WTC11 (cell line): ENCODE results near the gene MTTP. TPM values are rescaled to one million over a fixed set of nuclear protein-coding genes. Genes with fewer than 3 reads are reported as not detected.

Source experiments
- ATAC-seq: fragments of 200-7000 bp; cut with Tn5 transposase; 2 replicates; pipeline ENCODE4 v1.10.0; 2021; ENCODE audit warnings: mild to moderate bottlenecking, moderate library complexity
- CTCF ChIA-PET: fragments of 300-600 bp; sonication (Branson Sonifier 250); formaldehyde crosslinking; loops from one replicate; lab custom pipeline; 2021; ENCODE audit warnings: antibody characterized with exemption; lab: Charles Lee
- POLR2A ChIA-PET: fragments of 350-600 bp; sonication (Branson Sonifier 250); formaldehyde crosslinking; loops from one replicate; lab custom pipeline; 2021; ENCODE audit warnings: antibody characterized with exemption; lab: Charles Lee
- DNase-seq: peaks from one replicate; pipeline ENCODE4 v3.0.0; 2021; ENCODE audit warnings: low spot score
- H3K27ac Mint-ChIP-seq: 2 replicates; pipeline ENCODE4 v1.8.0; 2021; ENCODE audit warnings: mixed read lengths
- H3K27me3 Mint-ChIP-seq: 2 replicates; pipeline ENCODE4 v1.8.0; 2021; ENCODE audit warnings: low read depth, mild to moderate bottlenecking, moderate library complexity, mixed read lengths
- H3K36me3 Mint-ChIP-seq: 2 replicates; pipeline ENCODE4 v1.8.0; 2021; ENCODE audit warnings: mixed read lengths
- H3K4me1 Mint-ChIP-seq: 2 replicates; pipeline ENCODE4 v1.8.0; 2022; ENCODE audit warnings: mixed read lengths
- H3K4me3 Mint-ChIP-seq: 2 replicates; pipeline ENCODE4 v1.8.0; 2021; ENCODE audit warnings: mild to moderate bottlenecking, moderate library complexity, mixed read lengths
- H3K9me3 Mint-ChIP-seq: 2 replicates; pipeline ENCODE4 v1.8.0; 2021; ENCODE audit warnings: mixed read lengths
- E2F5 ChIP-seq: sonication (generic); formaldehyde crosslinking; IDR thresholded peaks from 2 replicates; pipeline ENCODE4 v1.8.1; 2022; ENCODE audit warnings: mild to moderate bottlenecking, moderate library complexity, missing genetic modification reagents
- ESRRA ChIP-seq: sonication (generic); formaldehyde crosslinking; IDR thresholded peaks from 2 replicates; pipeline ENCODE4 v1.8.1; 2022; ENCODE audit warnings: mild to moderate bottlenecking, missing genetic modification reagents, borderline replicate concordance
- ETV6 ChIP-seq: sonication (generic); formaldehyde crosslinking; IDR thresholded peaks from 2 replicates; pipeline ENCODE4 v1.8.1; 2022; ENCODE audit warnings: mild to moderate bottlenecking, missing genetic modification reagents
- FOXP4 ChIP-seq: sonication (generic); formaldehyde crosslinking; IDR thresholded peaks from 2 replicates; pipeline ENCODE4 v1.8.0; 2022; ENCODE audit warnings: mild to moderate bottlenecking, missing genetic modification reagents
- IRF2 ChIP-seq: sonication (generic); formaldehyde crosslinking; IDR thresholded peaks from 2 replicates; pipeline ENCODE4 v1.8.0; 2022; ENCODE audit warnings: low read depth, missing genetic modification reagents, borderline replicate concordance
- NFYB ChIP-seq: sonication (generic); formaldehyde crosslinking; conservative IDR thresholded peaks from 2 replicates; pipeline ENCODE4 v1.8.0; 2022; ENCODE audit warnings: low read depth, missing genetic modification reagents
- NR1H2 ChIP-seq: sonication (generic); formaldehyde crosslinking; IDR thresholded peaks from 2 replicates; pipeline ENCODE4 v1.9.0; 2021; ENCODE audit warnings: mild to moderate bottlenecking, moderate library complexity, missing genetic modification reagents
- PREB ChIP-seq: sonication (generic); formaldehyde crosslinking; IDR thresholded peaks from 2 replicates; pipeline ENCODE4 v1.8.1; 2022; ENCODE audit warnings: mild to moderate bottlenecking, missing genetic modification reagents, moderate library complexity, borderline replicate concordance
- RORB ChIP-seq: fragments of 250-450 bp; sonication (Bioruptor Pico); IDR thresholded peaks from 2 replicates; pipeline ENCODE4 v1.9.0; 2021; ENCODE audit warnings: mild to moderate bottlenecking
- STAT6 ChIP-seq: sonication (generic); formaldehyde crosslinking; conservative IDR thresholded peaks from 2 replicates; pipeline ENCODE4 v1.8.1; 2023; ENCODE audit warnings: mild to moderate bottlenecking, low read depth, missing genetic modification reagents, moderate library complexity
- TEAD1 ChIP-seq: sonication (generic); formaldehyde crosslinking; IDR thresholded peaks from 2 replicates; pipeline ENCODE4 v1.8.0; 2022; ENCODE audit warnings: mild to moderate bottlenecking, missing genetic modification reagents
- ZBTB21 ChIP-seq: sonication (generic); formaldehyde crosslinking; IDR thresholded peaks from 2 replicates; pipeline ENCODE4 v1.8.1; 2023; ENCODE audit warnings: mild to moderate bottlenecking, missing genetic modification reagents, borderline replicate concordance
- ZMAT4 ChIP-seq: fragments of 250-450 bp; sonication (Bioruptor Pico); IDR thresholded peaks from 2 replicates; pipeline ENCODE4 v1.9.0; 2021; ENCODE audit warnings: mild to moderate bottlenecking
- ZNF219 ChIP-seq: sonication (generic); formaldehyde crosslinking; IDR thresholded peaks from 2 replicates; pipeline ENCODE4 v1.8.0; 2023; ENCODE audit warnings: missing genetic modification reagents, mild to moderate bottlenecking, borderline replicate concordance
- ZNF317 ChIP-seq: sonication (generic); formaldehyde crosslinking; IDR thresholded peaks from 2 replicates; pipeline ENCODE4 v1.8.1; 2023; ENCODE audit warnings: low read depth, mild to moderate bottlenecking, moderate library complexity, missing genetic modification reagents, borderline replicate concordance
- ZNF416 ChIP-seq: fragments of 250-450 bp; sonication (Bioruptor Pico); IDR thresholded peaks from 2 replicates; pipeline ENCODE4 v1.9.0; 2021; ENCODE audit warnings: mild to moderate bottlenecking, inconsistent platforms
- ZNF671 ChIP-seq: fragments of 250-450 bp; sonication (Bioruptor Pico); IDR thresholded peaks from 2 replicates; pipeline ENCODE4 v1.8.0; 2021; ENCODE audit warnings: mild to moderate bottlenecking
- total RNA-seq: library from RNA; stranded (reverse); gene quantifications from 3 replicates; pipeline ENCODE4 v1.2.3, GENCODE V29; 2021

The MTTP gene
- total RNA-seq, 1 experiment from 2014 or later, result 0.26 TPM

GRCh38 chr4:99628040-99628439 lies 53.4 kb downstream of the MTTP start:
- CTCF ChIA-PET, result no interaction called here
- no peak for ATAC-seq
- no peaks in the 10 kb centered on the region for H3K36me3 Mint-ChIP-seq
- no peaks in the 10 kb centered on the region for H3K9me3 Mint-ChIP-seq
- H3K27ac Mint-ChIP-seq, result no peak overlapping the region
- TF ChIP-seq TEAD1 (CRISPR knock-in tag), result no peak
- TF ChIP-seq, all 79 proteins: peak for 0
- POLR2A ChIA-PET, result no interaction called here
- no peak for DNase-seq
- Mint-ChIP-seq H3K4me1 (peaks cover 24% of the 10 kb centered on the region), H3K27me3 (no peaks in the 10 kb centered on the region), H3K4me3 (no peak overlapping the region)

GRCh38 chr4:99629962-99630554 lies 55.4 kb downstream of the MTTP start:
- DNase-seq (no peak), ATAC-seq (no peak)
- Mint-ChIP-seq H3K4me3 (no peak overlapping the region), H3K27ac (no peak overlapping the region), H3K27me3 (no peaks in the 10 kb centered on the region), H3K4me1 (peaks cover 19% of the 10 kb centered on the region), H3K9me3 (peaks cover 3% of the 10 kb centered on the region; the same call in 1 of the 2 replicates), H3K36me3 (no peaks in the 10 kb centered on the region)
- ChIA-PET CTCF (interaction anchor here (0.6 kb wide), 1 partner anchor 575 kb away, joined by 4 read pairs; no protein-coding TSS in a partner anchor), POLR2A (interaction anchor here (0.7 kb wide), 1 partner anchor 126 kb away, joined by 4 read pairs; no protein-coding TSS in a partner anchor)
- TF ChIP-seq E2F5 (CRISPR knock-in tag), result no peak
- TF ChIP-seq STAT6 (CRISPR knock-in tag), result no peak
- TF ChIP-seq ZNF416 (CRISPR knock-in tag), result no peak
- no peak for TF ChIP-seq NFYB (CRISPR knock-in tag)
- TF ChIP-seq ESRRA (CRISPR knock-in tag), result no peak

- DNase-seq, result no peak
- ChIA-PET POLR2A (no interaction called here), CTCF (no interaction called here)
- Mint-ChIP-seq H3K9me3 (peaks cover 6% of the 10 kb centered on the region; the same call in 1 of the 2 replicates), H3K4me3 (no peak overlapping the region), H3K27ac (no peak overlapping the region), H3K36me3 (no peaks in the 10 kb centered on the region), H3K27me3 (no peaks in the 10 kb centered on the region), H3K4me1 (peaks cover 21% of the 10 kb centered on the region)
- ATAC-seq, result no peak
- TF ChIP-seq ZNF416 (CRISPR knock-in tag), result no peak
- TF ChIP-seq, all 79 proteins: peak for 0
These were observed 56.3 kb downstream of the MTTP start for GRCh38 chr4:99630857-99631360.

GRCh38 chr4:99633772-99634171 lies 59.1 kb downstream of the MTTP start:
- DNase-seq, result no peak
- ATAC-seq, result no peak
- POLR2A ChIA-PET, result no interaction called here
- Mint-ChIP-seq H3K4me1 (peaks cover 21% of the 10 kb centered on the region), H3K36me3 (no peaks in the 10 kb centered on the region), H3K9me3 (peaks cover 6% of the 10 kb centered on the region; the same call in 1 of the 2 replicates), H3K27ac (no peak overlapping the region), H3K27me3 (no peaks in the 10 kb centered on the region), H3K4me3 (no peak overlapping the region)
- CTCF ChIA-PET, result no interaction called here
- TF ChIP-seq ZNF219 (CRISPR knock-in tag) (no peak), NR1H2 (no peak)

- no peak for ATAC-seq
- Mint-ChIP-seq H3K36me3 (no peaks in the 10 kb centered on the region), H3K4me3 (no peak overlapping the region), H3K27ac (no peak overlapping the region), H3K9me3 (peaks cover 6% of the 10 kb centered on the region; the same call in 1 of the 2 replicates), H3K27me3 (no peaks in the 10 kb centered on the region), H3K4me1 (peaks cover 21% of the 10 kb centered on the region)
- ChIA-PET CTCF (no interaction called here), POLR2A (no interaction called here)
- DNase-seq, result no peak
- TF ChIP-seq RORB (CRISPR knock-in tag) (no peak), IRF2 (CRISPR knock-in tag) (no peak), NR1H2 (no peak), ZMAT4 (no peak), FOXP4 (CRISPR knock-in tag) (no peak), PREB (CRISPR knock-in tag) (no peak), ZNF671 (no peak), ETV6 (CRISPR knock-in tag) (no peak), ZBTB21 (CRISPR knock-in tag) (no peak), ZNF317 (CRISPR knock-in tag) (no peak)
These were observed 60.2 kb downstream of the MTTP start for GRCh38 chr4:99634742-99635360.
